Loucy (cell line): ENCODE data around the gene PRKCZ.
A peak's percentile ranks its signal among the peaks of the same experiment; 100 is the strongest.

ENCODE experiments used
- H2AFZ ChIP-seq: fragments of 200-600 bp; sonication (generic); 2 replicates; pipeline ENCODE4 v1.6.0; 2016; ENCODE audit warnings: antibody characterized with exemption, mild to moderate bottlenecking, low read length, moderate library complexity
- H3F3A ChIP-seq: fragments of 200-600 bp; 2 replicates; pipeline ENCODE4 v1.6.0; 2016; ENCODE audit warnings: antibody characterized with exemption, low read depth, mild to moderate bottlenecking
- H3K27me3 ChIP-seq: fragments of 200-600 bp; sonication (generic); 2 replicates; pipeline ENCODE4 v1.6.1; 2014; ENCODE audit warnings: low read length, mild to moderate bottlenecking; ENCODE audit not compliant: insufficient read depth, poor library complexity, severe bottlenecking
- H3K36me3 ChIP-seq: fragments of 200-600 bp; sonication (generic); 2 replicates; pipeline ENCODE4 v1.6.1; 2016; ENCODE audit warnings: low read length; ENCODE audit not compliant: insufficient read depth
- H3K4me1 ChIP-seq: fragments of 200-600 bp; sonication (generic); 2 replicates; pipeline ENCODE4 v1.5.1; 2014; ENCODE audit warnings: low read length, mild to moderate bottlenecking; ENCODE audit not compliant: insufficient read depth, poor library complexity, severe bottlenecking
- H3K4me2 ChIP-seq: fragments of 200-600 bp; sonication (generic); 2 replicates; pipeline ENCODE4 v1.6.0; 2014; ENCODE audit warnings: antibody characterized with exemption, low read length, low read depth, mild to moderate bottlenecking; ENCODE audit not compliant: poor library complexity, severe bottlenecking
- H3K4me3 ChIP-seq: fragments of 200-600 bp; sonication (generic); 2 replicates; pipeline ENCODE4 v1.5.1; 2014; ENCODE audit warnings: low read length, mild to moderate bottlenecking, mixed read lengths; ENCODE audit not compliant: poor library complexity, severe bottlenecking
- H3K79me2 ChIP-seq: fragments of 200-600 bp; sonication (generic); 2 replicates; pipeline ENCODE4 v1.6.1; 2014; ENCODE audit warnings: low read length; ENCODE audit not compliant: insufficient read depth
- H3K9ac ChIP-seq: fragments of 200-600 bp; sonication (generic); 2 replicates; pipeline ENCODE4 v1.6.0; 2014; ENCODE audit warnings: mild to moderate bottlenecking, low read depth, low read length, moderate library complexity; ENCODE audit not compliant: poor library complexity, severe bottlenecking
- H3K9me2 ChIP-seq: fragments of 200-600 bp; sonication (generic); replicated peaks from 2 replicates; pipeline ENCODE4 v1.6.1; 2016; ENCODE audit warnings: low read depth, low read length, mixed read lengths
- H3K9me3 ChIP-seq: fragments of 200-600 bp; sonication (generic); 2 replicates; pipeline ENCODE4 v1.6.1; 2014; ENCODE audit warnings: mild to moderate bottlenecking, antibody characterized with exemption, low read length, low read depth; ENCODE audit not compliant: insufficient read depth
- H4K20me1 ChIP-seq: fragments of 200-600 bp; sonication (generic); 2 replicates; pipeline ENCODE4 v1.6.0; 2014; ENCODE audit warnings: antibody characterized with exemption, low read length, mild to moderate bottlenecking; ENCODE audit not compliant: insufficient read depth, poor library complexity, severe bottlenecking
- CTCF ChIP-seq: fragments of 200-600 bp; sonication (generic); conservative IDR thresholded peaks from 2 replicates; pipeline ENCODE4 v1.5.1; 2014; ENCODE audit warnings: mild to moderate bottlenecking, antibody characterized with exemption, low read length
- EZH2phosphoT487 ChIP-seq: fragments of 200-600 bp; IDR thresholded peaks from 2 replicates; pipeline ENCODE4 v1.6.1; 2018; ENCODE audit warnings: antibody characterized with exemption, mild to moderate bottlenecking, moderate library complexity, borderline replicate concordance

Gene PRKCZ

GRCh38 chr1:2194319-2194897 lies 144.2 kb downstream of the PRKCZ start, which contains the start of gene FAAP20:
TSS of gene FAAP20 (minus strand) at chr1:2194772. CDS start at chr1:2194749, 23 bp downstream.
- Histone ChIP-seq H3K79me2 (peaks cover 30% of the 10 kb centered on the region), H3K36me3 (no peaks in the 10 kb centered on the region), H3K9me3 (no peaks in the 10 kb centered on the region), H2AFZ (peak within 1 kb of the TSS; percentile 88), H3K4me2 (peak within 1 kb of the TSS; percentile 92), H3K4me1 (peaks cover 14% of the 10 kb centered on the region), H3K9me2 (no peaks in the 10 kb centered on the region), H3F3A (no peaks in the 10 kb centered on the region), H3K9ac (peak within 1 kb of the TSS; percentile 82), H3K4me3 (peak within 1 kb of the TSS; percentile 69), H4K20me1 (peaks cover 8% of the 10 kb centered on the region), H3K27me3 (no peaks in the 10 kb centered on the region)
- TF ChIP-seq EZH2phosphoT487 (no peak), CTCF (no peak)

GRCh38 chr1:2194898-2195673 lies 144.9 kb downstream of the PRKCZ start:
- Histone ChIP-seq H3K36me3 (no peaks in the 10 kb centered on the region), H3K9ac (peak overlapping the region; percentile 69), H3K4me1 (peaks cover 14% of the 10 kb centered on the region), H4K20me1 (peaks cover 8% of the 10 kb centered on the region), H3F3A (no peaks in the 10 kb centered on the region), H3K79me2 (peaks cover 30% of the 10 kb centered on the region), H3K9me2 (no peaks in the 10 kb centered on the region), H3K9me3 (no peaks in the 10 kb centered on the region), H3K4me3 (peak overlapping the region; percentile 69), H3K27me3 (no peaks in the 10 kb centered on the region), H3K4me2 (peak overlapping the region; percentile 62), H2AFZ (peak overlapping the region; percentile 88)
- TF ChIP-seq CTCF: peak; percentile 85
- no peak for TF ChIP-seq EZH2phosphoT487

GRCh38 chr1:2195785-2196184 lies 145.6 kb downstream of the PRKCZ start:
- Histone ChIP-seq H3K36me3 (no peaks in the 10 kb centered on the region), H3K27me3 (no peaks in the 10 kb centered on the region), H3K9me2 (no peaks in the 10 kb centered on the region), H3K4me3 (peak overlapping the region; percentile 69), H3K9ac (peak overlapping the region; percentile 69), H3K79me2 (peaks cover 30% of the 10 kb centered on the region), H3K9me3 (no peaks in the 10 kb centered on the region), H2AFZ (no peak overlapping the region), H4K20me1 (peaks cover 8% of the 10 kb centered on the region), H3F3A (no peaks in the 10 kb centered on the region), H3K4me1 (peaks cover 14% of the 10 kb centered on the region), H3K4me2 (peak overlapping the region; percentile 62)
- no peak for TF ChIP-seq EZH2phosphoT487
- no peak for TF ChIP-seq CTCF
